Measurements from ENCODE around the gene MAMDC2. TPM values are rescaled to one million over a fixed set of nuclear protein-coding genes. Genes with fewer than 3 reads are reported as not detected.

The MAMDC2 gene
- total RNA-seq, 1 donor from 2014 or later = 0.10 TPM

GRCh38 chr9:70010015-70010414, 33.6 kb upstream of the MAMDC2 start:
- Mint-ChIP-seq H3K36me3 (ENCODE audit: low read depth, unreplicated experiment) (no peaks in the 10 kb centered on the region), H3K9me3 (ENCODE audit: unreplicated experiment) (no peaks in the 10 kb centered on the region), H3K27ac (ENCODE audit: unreplicated experiment) (no peak overlapping the region), H3K27me3 (ENCODE audit: unreplicated experiment) (no peaks in the 10 kb centered on the region), H3K4me3 (ENCODE audit: unreplicated experiment) (no peak overlapping the region), H3K4me1 (ENCODE audit: unreplicated experiment) (peaks cover 2% of the 10 kb centered on the region)
- no peak for DNase-seq (ENCODE audit: low spot score)
- TF ChIP-seq CTCF (IDR thresholded peaks at IDR 0.05; ENCODE audit: unreplicated experiment) = no peak

- Mint-ChIP-seq H3K4me3 (ENCODE audit: unreplicated experiment) (no peak overlapping the region), H3K9me3 (ENCODE audit: unreplicated experiment) (no peaks in the 10 kb centered on the region), H3K27ac (ENCODE audit: unreplicated experiment) (no peak overlapping the region), H3K36me3 (ENCODE audit: low read depth, unreplicated experiment) (no peaks in the 10 kb centered on the region), H3K27me3 (ENCODE audit: unreplicated experiment) (no peaks in the 10 kb centered on the region), H3K4me1 (ENCODE audit: unreplicated experiment) (peaks cover 2% of the 10 kb centered on the region)
- DNase-seq (ENCODE audit: low spot score) = no peak
- no peak for TF ChIP-seq CTCF (IDR thresholded peaks at IDR 0.05; ENCODE audit: unreplicated experiment)
Observed at GRCh38 chr9:70011366-70011765, 32.3 kb upstream of the MAMDC2 start.

- no peaks in the 10 kb centered on the region for H3K36me3 Mint-ChIP-seq (ENCODE audit: low read depth, unreplicated experiment)
- H3K27ac Mint-ChIP-seq (ENCODE audit: unreplicated experiment) = no peak overlapping the region
- no peaks in the 10 kb centered on the region for H3K27me3 Mint-ChIP-seq (ENCODE audit: unreplicated experiment)
- no peak for DNase-seq (ENCODE audit: low spot score)
- H3K4me1 Mint-ChIP-seq (ENCODE audit: unreplicated experiment) = peaks cover 2% of the 10 kb centered on the region
- TF ChIP-seq CTCF (IDR thresholded peaks at IDR 0.05; ENCODE audit: unreplicated experiment) = no peak
- H3K4me3 Mint-ChIP-seq (ENCODE audit: unreplicated experiment) = no peak overlapping the region
- H3K9me3 Mint-ChIP-seq (ENCODE audit: unreplicated experiment) = no peaks in the 10 kb centered on the region
Observed at GRCh38 chr9:70012569-70012968, 31.1 kb upstream of the MAMDC2 start.

GRCh38 chr9:70013598-70014196, 30.0 kb upstream of the MAMDC2 start:
- Mint-ChIP-seq H3K36me3 (ENCODE audit: low read depth, unreplicated experiment) (no peaks in the 10 kb centered on the region), H3K4me3 (ENCODE audit: unreplicated experiment) (no peak overlapping the region), H3K27me3 (ENCODE audit: unreplicated experiment) (no peaks in the 10 kb centered on the region), H3K4me1 (ENCODE audit: unreplicated experiment) (peaks cover 2% of the 10 kb centered on the region), H3K27ac (ENCODE audit: unreplicated experiment) (no peak overlapping the region), H3K9me3 (ENCODE audit: unreplicated experiment) (no peaks in the 10 kb centered on the region)
- no peak for DNase-seq (ENCODE audit: low spot score)
- no peak for TF ChIP-seq CTCF (IDR thresholded peaks at IDR 0.05; ENCODE audit: unreplicated experiment)

- no peaks in the 10 kb centered on the region for H3K9me3 Mint-ChIP-seq (ENCODE audit: unreplicated experiment)
- no peak for TF ChIP-seq CTCF (IDR thresholded peaks at IDR 0.05; ENCODE audit: unreplicated experiment)
- H3K27me3 Mint-ChIP-seq (ENCODE audit: unreplicated experiment) = no peaks in the 10 kb centered on the region
- no peak overlapping the region for H3K27ac Mint-ChIP-seq (ENCODE audit: unreplicated experiment)
- DNase-seq (ENCODE audit: low spot score) = no peak
- no peak overlapping the region for H3K4me3 Mint-ChIP-seq (ENCODE audit: unreplicated experiment)
- H3K4me1 Mint-ChIP-seq (ENCODE audit: unreplicated experiment) = peaks cover 8% of the 10 kb centered on the region
- H3K36me3 Mint-ChIP-seq (ENCODE audit: low read depth, unreplicated experiment) = no peaks in the 10 kb centered on the region
Observed at GRCh38 chr9:70015099-70015498, 28.5 kb upstream of the MAMDC2 start.

Measured in endothelial cell (in vitro differentiated cells).